HG03139 (cell line): Measurements from ENCODE around the gene IL33.

Source experiments
- ATAC-seq: cut with Tn5 transposase; IDR thresholded peaks from one replicate; pipeline ENCODE4 v1.9.1; 2021; ENCODE audit not compliant: unreplicated experiment

The IL33 gene

DNA sequence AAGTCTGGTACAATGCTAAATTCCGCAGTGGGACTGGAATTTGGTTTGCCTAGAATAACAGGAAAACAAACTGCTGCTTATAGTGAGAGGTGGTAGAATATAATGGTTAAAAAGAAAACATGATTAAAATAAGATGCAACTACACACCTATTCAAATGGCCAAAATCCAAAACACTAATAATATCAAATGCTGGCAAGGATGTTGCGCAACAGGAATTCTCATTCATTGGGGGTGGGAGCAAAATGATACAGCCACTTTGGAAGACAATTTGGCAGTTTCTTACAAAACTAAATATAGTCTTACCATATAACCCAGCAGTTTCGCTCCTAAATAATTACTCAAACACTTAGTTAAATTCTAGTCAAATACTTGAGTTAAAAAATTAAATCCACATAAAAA lies 61.8 kb downstream of the IL33 start:
- ATAC-seq, result no peak

DNA sequence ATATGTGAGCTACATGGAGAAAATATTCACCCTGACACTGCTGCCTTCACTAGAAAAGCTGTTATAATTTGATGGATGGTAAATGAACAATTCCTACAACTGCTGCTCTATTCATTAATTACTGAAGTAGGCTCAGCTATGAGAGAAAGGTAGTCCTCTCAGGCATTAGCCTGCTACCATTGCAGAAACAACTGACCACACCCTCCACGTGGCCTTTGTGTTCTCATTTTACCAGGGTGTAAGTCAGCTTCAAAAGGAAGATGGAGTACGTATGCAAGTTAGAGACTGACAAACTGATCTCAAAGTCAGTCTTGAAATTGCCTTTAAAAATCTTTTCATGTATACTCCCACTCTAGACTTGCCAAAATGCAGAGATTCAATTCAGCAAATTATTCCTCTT lies 86.3 kb downstream of the IL33 start:
- ATAC-seq, result no peak

GRCh38 chr9:6302417-6302816 lies 86.8 kb downstream of the IL33 start:
- no peak for ATAC-seq

- no peak for ATAC-seq
These were observed 88.6 kb downstream of the IL33 start for GRCh38 chr9:6304232-6304631.

- ATAC-seq, result no peak
These were observed 90.5 kb downstream of the IL33 start for GRCh38 chr9:6305954-6306563.
